Caco-2 (cell line): Measurements from ENCODE around the gene SRRT. TPM values are rescaled to one million over a fixed set of nuclear protein-coding genes. Genes with fewer than 3 reads are reported as not detected.

Experiments used
- Bru-seq: library from RNA; stranded (reverse); fragments of 400-500 nt; gene quantifications from one replicate; lab custom pipeline; 2021; lab: Mats Ljungman, UMichigan
- BruChase-seq, 2 experiments: library from RNA; stranded (reverse); fragments of 400-500 nt; gene quantifications; one replicate each; lab custom pipeline; 2021; lab: Mats Ljungman, UMichigan
- BruUV-seq: library from RNA; stranded (reverse); fragments of 400-500 nt; replicated peaks from 2 replicates; lab custom pipeline; 2021; lab: Mats Ljungman, UMichigan
- CTCF ChIA-PET: fragments of 300-600 bp; sonication (Branson Sonifier 250); formaldehyde crosslinking; loops from one replicate; lab custom pipeline; 2022; ENCODE audit warnings: antibody characterized with exemption; lab: Charles Lee
- POLR2A ChIA-PET: fragments of 300-600 bp; sonication (Branson Sonifier 250); formaldehyde crosslinking; loops from one replicate; lab custom pipeline; 2022; ENCODE audit warnings: antibody characterized with exemption; lab: Charles Lee
- DNase-seq, 2 experiments: peaks; one replicate each; pipeline versions ENCODE4 v3.0.0 to v3.0.0-alpha.2; 2020 to 2022
- H3K27me3 ChIP-seq: replicated peaks from 2 replicates; pipeline ENCODE4 v1.6.0; 2011; ENCODE audit warnings: low read length; ENCODE audit not compliant: control insufficient read depth, insufficient read depth
- H3K36me3 ChIP-seq: 2 replicates; pipeline ENCODE4 v1.5.1; 2011; ENCODE audit warnings: low read length; ENCODE audit not compliant: control insufficient read depth, insufficient read depth
- H3K4me1 ChIP-seq: fragments of 250-450 bp; sonication (Bioruptor Pico); 2 replicates; pipeline ENCODE4 v1.5.1; 2020; ENCODE audit warnings: mild to moderate bottlenecking
- H3K4me3 ChIP-seq: 2 replicates; pipeline ENCODE4 v1.5.1; 2011; ENCODE audit warnings: low read depth, mild to moderate bottlenecking, control low read depth, low read length
- H3K9me3 ChIP-seq: fragments of 250-450 bp; sonication (Bioruptor Pico); 2 replicates; pipeline ENCODE4 v1.5.1; 2020; ENCODE audit warnings: mild to moderate bottlenecking, moderate library complexity
- H3K27ac Mint-ChIP-seq: one replicate; pipeline ENCODE4 v1.8.0; 2022; ENCODE audit warnings: mixed read lengths; ENCODE audit not compliant: unreplicated experiment
- H3K27me3 Mint-ChIP-seq: one replicate; pipeline ENCODE4 v1.8.0; 2022; ENCODE audit warnings: mixed read lengths; ENCODE audit not compliant: insufficient read depth, unreplicated experiment
- H3K36me3 Mint-ChIP-seq: one replicate; pipeline ENCODE4 v1.8.0; 2022; ENCODE audit warnings: mild to moderate bottlenecking, mixed read lengths; ENCODE audit not compliant: insufficient read depth, unreplicated experiment
- H3K4me1 Mint-ChIP-seq: one replicate; pipeline ENCODE4 v1.8.0; 2022; ENCODE audit warnings: low read depth, mixed read lengths; ENCODE audit not compliant: unreplicated experiment
- H3K4me3 Mint-ChIP-seq: one replicate; pipeline ENCODE4 v1.8.0; 2022; ENCODE audit warnings: mild to moderate bottlenecking, moderate library complexity, mixed read lengths; ENCODE audit not compliant: unreplicated experiment
- H3K9me3 Mint-ChIP-seq: one replicate; pipeline ENCODE4 v1.8.0; 2022; ENCODE audit warnings: mixed read lengths; ENCODE audit not compliant: unreplicated experiment
- CTCF ChIP-seq, 2 experiments: fragments of 200-600 bp in 1 of 2; IDR thresholded peaks; 1 replicate in 1 of 2; 2 replicates in 1 of 2; pipeline versions ENCODE4 v1.5.1 to v1.8.0; 2011 to 2022; ENCODE audit warnings: antibody characterized with exemption in 1 of 2, control low read depth in 1 of 2, inconsistent platforms in 1 of 2, low read depth in 1 of 2, low read length in 1 of 2, mild to moderate bottlenecking in 1 of 2, moderate library complexity in 1 of 2; ENCODE audit not compliant: insufficient read depth in 1 of 2, severe bottlenecking in 1 of 2, unreplicated experiment in 1 of 2
- intact Hi-C: fragments of 100-400 bp; cut with micrococcal nuclease; formaldehyde crosslinking; loops from one replicate; pipeline ENCODE4 v1.10.0; 2022; ENCODE audit not compliant: unreplicated experiment
- long read RNA-seq: library from polyadenylated mRNA; stranded (forward); transcript quantifications from one replicate; pipeline ENCODE4 v2.0.0, GENCODE V29; 2022
- total RNA-seq: library from RNA; stranded (reverse); gene quantifications from 2 replicates; pipeline ENCODE4 v1.2.3, GENCODE V29; 2022

SRRT gene
- 211 and 243 TPM in 2 replicates for total RNA-seq
- percentile 91 among the genes with signal in this experiment for Bru-seq, nascent RNA
- percentile 96 among the genes with signal in this experiment for BruChase-seq, experiment 1, labeled RNA remaining after a 2-hour chase
- BruChase-seq, experiment 2, labeled RNA remaining after a 6-hour chase, result percentile 98 among the genes with signal in this experiment
- long read RNA-seq, transcript SRRT-213 (20 exons, 2,905 nt), result minor isoform, 29 of 150 reads
- long read RNA-seq, transcript SRRT-215 (20 exons, 2,964 nt), result major isoform, 43 of 150 reads
- long read RNA-seq, transcript SRRT-216 (20 exons, 2,955 nt), result minor isoform, 19 of 150 reads
- long read RNA-seq, transcript SRRT-217 (20 exons, 2,893 nt), result minor isoform, 13 of 150 reads
- long read RNA-seq, partial matches to known transcripts, result 36 of 150 reads
- long read RNA-seq, other reads (novel, unspliced or antisense), result 10 of 150 reads

GRCh38 chr7:100874577-100875355 is at the start of gene SRRT:
TSS of gene SRRT (plus strand) at chr7:100875103. CDS start at chr7:100875591, 488 bp downstream.
- H3K27me3 ChIP-seq, result no peaks in the 10 kb centered on the region
- peaks cover 10% of the 10 kb centered on the region; the same call in 1 of the 2 replicates for H3K4me1 ChIP-seq
- Mint-ChIP-seq H3K9me3 (no peaks in the 10 kb centered on the region), H3K27me3 (no peaks in the 10 kb centered on the region), H3K4me3 (peak within 1 kb of the TSS; percentile 85), H3K4me1 (peaks cover 14% of the 10 kb centered on the region), H3K36me3 (peaks cover 98% of the 10 kb centered on the region), H3K27ac (peak within 1 kb of the TSS; percentile 98)
- ChIA-PET CTCF (interaction anchor here (0.6 to 1.8 kb wide), 9 partner anchors 15 to 302 kb away, joined by 3 to 22 read pairs (median 7); partner anchors contain the start of genes EPHB4, FBXO24, POP7 and SLC12A9), POLR2A (interaction anchor here (0.7 to 1.4 kb wide), 15 partner anchors 12 to 446 kb away, joined by 3 to 76 read pairs (median 8); partner anchors contain the start of genes EPHB4, FBXO24, LRCH4 and MOSPD3)
- intact Hi-C loops, result loop anchor here (1.0 kb wide), 1 partner anchor 15 kb away; the partner anchor contains the start of gene UFSP1
- TF ChIP-seq CTCF (IDR thresholded peaks at IDR 0.05; ENCODE audit: insufficient read depth in 1 of 2, low read depth in 1 of 2, low read length in 1 of 2, severe bottlenecking in 1 of 2, unreplicated experiment in 1 of 2), result peak; percentile 33 to 48
- BruUV-seq, result TSS peak; percentile 98
- no peaks in the 10 kb centered on the region for H3K9me3 ChIP-seq
- H3K36me3 ChIP-seq, result peaks cover under 1% of the 10 kb centered on the region; the same call in 1 of the 2 replicates
- peak; percentile 98 to 99 for DNase-seq
- H3K4me3 ChIP-seq, result peak within 1 kb of the TSS; percentile 81

GRCh38 chr7:100825215-100825671 is 49.7 kb upstream of the SRRT start:
- Mint-ChIP-seq H3K27ac (peak overlapping the region; percentile 50), H3K4me1 (peaks cover 15% of the 10 kb centered on the region), H3K27me3 (no peaks in the 10 kb centered on the region), H3K4me3 (peak overlapping the region; percentile 89), H3K9me3 (no peaks in the 10 kb centered on the region), H3K36me3 (peaks cover 72% of the 10 kb centered on the region)
- no peak for TF ChIP-seq CTCF (IDR thresholded peaks at IDR 0.05; ENCODE audit: insufficient read depth in 1 of 2, low read depth in 1 of 2, low read length in 1 of 2, severe bottlenecking in 1 of 2, unreplicated experiment in 1 of 2)
- peaks cover 15% of the 10 kb centered on the region for H3K4me1 ChIP-seq
- no peaks in the 10 kb centered on the region for H3K27me3 ChIP-seq
- ChIA-PET POLR2A (interaction anchor here (0.6 kb wide), 1 partner anchor 120 kb away, joined by 3 read pairs; the partner anchor contains the start of gene POP7), CTCF (interaction anchor here (0.6 to 3.8 kb wide), 7 partner anchors 23 to 389 kb away, joined by 3 to 51 read pairs (median 5); partner anchors contain the start of genes GNB2, POP7, PPP1R35 and SLC12A9)
- no TSS peak for BruUV-seq
- peaks cover 11% of the 10 kb centered on the region for H3K36me3 ChIP-seq
- H3K9me3 ChIP-seq, result no peaks in the 10 kb centered on the region
- intact Hi-C loops, result no loop called here
- DNase-seq, result no peak
- peak overlapping the region; percentile 71 for H3K4me3 ChIP-seq
